HG02840 (cell line): Measurements from ENCODE around the gene FAM114A1.

Experiments used
- ATAC-seq: cut with Tn5 transposase; IDR thresholded peaks from one replicate; pipeline ENCODE4 v1.9.1; 2021; ENCODE audit warnings: mild to moderate bottlenecking, moderate library complexity, moderate number of reproducible peaks; ENCODE audit not compliant: unreplicated experiment, low FRiP score

Gene FAM114A1

DNA sequence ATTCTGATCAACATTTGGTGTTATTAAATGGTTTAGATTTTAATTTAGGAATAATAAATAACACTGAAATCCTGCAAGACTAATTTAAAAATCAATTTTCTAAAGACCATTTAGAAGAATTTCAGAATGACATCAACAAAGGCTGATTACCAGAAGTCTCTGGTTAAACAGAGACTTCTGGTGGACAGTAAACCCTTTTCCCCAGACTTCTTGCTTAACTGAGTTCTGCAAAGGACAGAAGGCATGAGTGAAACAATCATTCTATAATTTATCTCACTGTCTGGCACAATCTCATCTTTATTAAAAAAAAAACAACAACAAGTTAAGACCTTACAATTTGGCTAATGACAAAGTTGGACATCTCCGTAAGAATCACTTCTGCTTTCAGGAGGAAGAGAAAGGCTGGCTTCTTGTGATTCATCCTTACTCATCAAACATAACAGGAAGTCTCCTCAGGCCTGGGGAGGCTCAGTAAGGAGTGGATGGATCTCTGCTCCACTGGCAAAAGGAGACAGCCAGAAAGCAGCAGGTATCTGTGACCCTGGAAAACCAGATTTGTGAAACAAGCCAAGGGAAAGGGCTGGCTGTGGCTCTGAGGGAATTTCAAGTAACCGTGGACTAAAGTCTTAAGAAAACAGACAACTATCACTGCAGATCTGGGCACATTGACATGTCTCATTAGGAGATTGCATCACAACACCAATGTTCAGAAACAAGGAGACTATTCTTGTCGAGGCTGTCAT is 10.1 kb upstream of the FAM114A1 start:
- no peak for ATAC-seq

DNA sequence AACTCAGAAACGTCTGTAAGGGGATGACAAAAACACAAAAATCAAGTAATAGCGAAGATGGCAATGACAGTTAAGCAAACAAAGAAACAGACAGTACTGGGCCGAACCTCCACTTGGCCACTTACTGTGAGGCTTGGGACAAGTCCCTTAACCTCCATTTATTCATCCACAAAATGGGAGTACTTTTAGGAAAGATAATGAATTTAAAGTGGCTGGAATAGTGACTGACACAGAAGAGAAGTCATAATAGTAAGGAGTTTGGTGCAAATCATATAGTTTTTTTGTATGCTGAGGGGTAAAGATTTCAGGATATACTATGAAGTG is 9.5 kb upstream of the FAM114A1 start:
- no peak for ATAC-seq

DNA sequence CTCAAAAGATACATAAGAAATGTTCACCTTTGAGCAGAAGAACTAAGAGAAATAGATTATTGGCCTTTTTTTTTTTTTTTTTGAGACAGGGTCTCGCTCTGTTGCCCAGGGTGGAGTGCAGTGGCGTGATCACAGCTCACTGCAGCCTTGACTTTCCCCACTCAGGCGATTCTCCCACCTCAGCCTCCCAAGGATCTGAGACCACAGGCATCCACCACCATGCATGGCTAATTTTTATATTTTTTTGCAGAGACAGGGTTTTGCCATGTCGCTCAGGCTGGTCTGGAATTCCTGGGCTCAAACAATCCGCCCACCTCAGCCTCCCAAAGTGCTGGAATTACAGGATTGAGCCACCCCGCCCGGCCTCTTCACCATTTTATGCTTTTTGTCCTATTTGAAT is 8.1 kb upstream of the FAM114A1 start:
- no peak for ATAC-seq

DNA sequence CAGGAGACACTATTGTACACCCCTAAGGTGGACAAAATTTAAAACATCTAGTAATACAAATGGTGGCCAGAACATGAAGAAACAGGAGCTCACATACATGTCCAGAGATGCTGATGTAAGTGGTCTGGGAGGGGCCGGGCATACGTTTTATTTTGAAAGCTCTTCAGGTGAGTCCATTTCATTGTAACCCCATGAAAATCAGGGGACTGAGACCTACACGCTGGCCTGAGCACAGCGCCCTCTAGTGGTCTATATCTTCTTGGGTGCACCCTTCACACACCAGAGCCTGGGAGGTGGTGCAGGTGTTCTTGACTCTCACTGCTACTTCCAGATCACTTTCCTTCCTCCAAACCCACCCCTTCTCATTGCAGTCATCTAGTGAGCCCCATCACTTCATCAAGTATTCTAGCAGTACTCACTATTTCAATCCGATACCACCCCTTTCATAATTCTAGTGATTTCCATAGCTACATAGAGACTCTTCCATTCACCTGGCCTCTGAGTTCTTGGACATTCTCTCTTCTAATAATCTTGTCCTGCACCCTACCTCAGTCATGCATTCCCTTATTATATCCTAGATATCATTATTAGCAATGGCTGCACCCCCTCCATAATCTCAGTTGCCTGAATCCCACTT is 6.7 kb upstream of the FAM114A1 start:
- ATAC-seq: no peak

DNA sequence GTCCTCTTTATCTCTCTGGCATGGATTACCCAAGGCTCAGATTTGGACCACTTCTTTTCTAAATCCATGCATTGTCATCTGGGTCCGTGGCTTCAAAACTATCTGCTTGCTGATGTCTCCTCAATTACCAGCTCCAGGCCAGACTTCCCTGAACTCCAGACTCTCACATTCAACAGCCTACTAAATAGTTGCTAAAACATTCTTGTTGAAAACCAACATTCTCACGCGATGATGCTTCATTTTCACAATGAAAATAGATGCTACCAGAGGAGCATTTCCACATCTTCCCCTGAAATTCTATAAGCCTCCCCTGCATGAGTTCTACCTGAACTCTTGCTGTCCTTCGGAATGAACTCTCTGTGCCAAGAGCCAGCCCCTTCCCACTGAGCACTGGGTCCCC is 5.8 kb upstream of the FAM114A1 start:
- no peak for ATAC-seq

DNA sequence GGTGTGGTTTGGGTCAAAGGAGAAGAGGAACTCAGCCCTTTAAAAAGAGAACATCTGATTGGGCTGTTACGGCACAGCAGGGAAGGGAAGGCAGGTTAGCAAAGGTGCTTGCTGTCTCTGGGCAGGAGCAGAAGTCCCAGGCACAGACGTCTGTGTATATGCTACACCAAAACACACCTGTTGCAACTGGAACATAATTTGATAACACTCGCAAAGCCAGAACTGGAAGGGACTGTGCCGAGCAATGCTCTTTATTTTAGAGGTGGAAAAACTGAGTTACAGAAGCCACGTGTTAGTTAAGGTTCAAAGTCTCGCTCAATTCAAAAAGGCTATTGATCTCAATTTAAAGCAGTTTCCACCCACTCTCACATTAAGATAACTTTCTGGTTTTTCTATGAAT is 2.2 kb upstream of the FAM114A1 start:
- ATAC-seq: no peak

DNA sequence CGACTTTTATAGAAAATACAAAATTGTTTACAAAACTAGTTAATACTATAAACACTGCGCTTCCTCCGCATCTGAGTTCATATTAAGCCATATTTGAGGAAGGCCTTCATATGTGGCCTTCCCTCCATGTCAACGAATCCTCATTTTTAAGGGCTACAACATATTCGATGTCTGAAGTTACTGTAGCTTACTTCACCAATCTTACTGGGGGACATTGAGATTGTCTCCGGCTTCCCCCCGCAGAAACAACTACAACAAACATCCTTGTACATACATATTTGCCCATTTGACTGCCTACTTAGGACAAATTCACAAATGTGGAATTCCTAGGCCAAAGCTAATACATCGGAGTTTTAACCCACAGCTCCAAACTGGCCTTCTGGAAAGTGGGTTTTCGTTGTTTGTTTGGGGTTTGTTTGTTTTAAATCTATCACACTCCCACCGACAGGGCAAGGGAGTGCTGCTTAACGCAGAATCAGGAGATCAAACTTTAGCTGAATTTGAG is 581 bp upstream of the FAM114A1 start:
- no peak for ATAC-seq

DNA sequence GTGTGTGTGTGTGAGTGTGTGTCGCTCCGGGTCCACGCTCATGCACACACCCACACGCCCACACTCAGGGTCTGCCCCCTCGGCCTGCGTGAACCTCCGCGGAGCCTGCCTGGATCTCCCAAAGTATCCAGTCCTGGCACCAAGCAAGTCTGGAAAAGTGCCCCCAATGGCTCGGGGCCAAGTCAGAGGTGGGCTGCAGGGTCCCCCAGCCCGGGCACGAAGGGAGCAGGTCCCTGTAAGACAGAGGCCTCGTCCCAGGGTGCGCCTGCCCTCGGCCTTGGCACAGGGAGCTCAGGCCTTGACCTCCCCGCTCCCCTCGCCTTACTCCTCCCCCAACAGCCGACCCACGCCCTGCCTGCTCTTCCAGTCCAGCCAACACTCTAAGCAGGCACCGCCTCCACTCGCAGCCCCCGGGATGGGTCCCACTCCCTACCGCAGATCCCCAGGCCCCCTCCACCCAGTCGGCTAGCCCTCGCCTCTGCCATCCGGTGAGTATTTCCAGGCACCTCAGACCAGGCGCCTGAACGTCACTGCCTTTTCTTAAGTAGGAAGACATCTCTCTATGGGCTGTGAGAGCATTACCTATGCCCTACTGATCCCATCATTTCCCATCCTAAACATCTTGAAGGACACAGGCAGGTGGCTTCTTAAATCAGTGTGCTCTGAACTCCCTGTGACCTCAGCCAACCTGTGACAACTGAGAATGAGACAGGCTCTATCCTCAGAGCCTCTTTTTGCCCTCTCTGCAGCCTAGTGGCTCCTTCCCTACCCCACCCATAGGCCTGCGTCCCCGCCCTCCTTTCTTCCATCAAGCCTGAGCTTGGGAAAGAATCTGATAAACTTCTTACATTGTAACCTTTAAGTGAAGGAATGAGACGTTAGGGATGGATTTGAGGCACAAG is 704 bp downstream of the FAM114A1 start:
- peak; percentile 24 for ATAC-seq

DNA sequence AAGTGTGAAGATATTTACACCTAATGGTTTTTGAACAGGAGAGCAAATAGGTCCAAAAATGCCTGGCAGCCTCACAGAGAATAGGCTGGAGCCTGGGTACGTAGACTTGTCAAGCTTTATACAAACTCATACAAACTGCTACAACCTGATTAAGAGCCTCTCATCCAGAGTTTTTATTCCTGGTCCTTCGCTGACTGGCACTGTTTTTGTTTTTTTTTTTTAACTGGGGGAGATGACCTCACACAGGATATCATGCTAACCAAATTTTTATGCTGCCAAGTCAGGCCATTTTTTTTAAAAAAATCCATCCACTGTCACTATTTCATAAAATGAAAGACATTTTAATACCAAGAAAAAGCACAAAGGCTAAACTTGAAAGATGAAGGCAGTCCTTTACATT is 1.9 kb downstream of the FAM114A1 start:
- no peak for ATAC-seq

DNA sequence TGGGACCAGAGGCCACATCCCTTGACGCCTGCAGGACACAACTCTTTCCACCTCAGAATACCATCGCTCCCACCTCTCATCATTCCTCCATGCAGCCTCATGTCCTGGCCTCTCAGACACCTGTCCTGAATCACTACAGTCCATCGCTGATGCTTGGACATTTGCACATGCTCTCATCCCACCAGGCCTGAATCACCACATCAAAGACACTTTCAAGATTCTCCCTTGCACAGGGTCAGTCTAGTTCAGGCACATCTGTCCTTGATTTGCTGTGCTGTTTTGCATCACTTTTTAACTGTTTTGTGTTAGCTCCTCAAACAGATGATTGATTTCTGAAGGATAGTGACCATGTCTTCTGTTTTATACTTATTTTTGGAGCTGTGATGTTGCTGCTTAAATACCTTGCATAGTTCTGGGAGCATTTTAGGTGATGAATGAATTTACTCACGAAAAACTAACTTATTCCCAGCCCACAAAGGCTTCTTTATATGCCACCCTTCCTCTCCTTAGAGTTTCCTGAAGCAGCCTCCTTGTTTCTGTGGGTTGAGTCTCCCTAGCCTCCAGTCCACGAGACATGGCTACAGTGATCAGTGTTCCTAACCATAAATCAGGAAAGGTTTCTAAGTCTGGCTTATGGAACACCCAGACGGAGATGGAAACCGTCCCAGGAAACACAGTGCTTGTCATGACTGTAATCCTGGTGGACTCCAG is 2.6 kb downstream of the FAM114A1 start:
- no peak for ATAC-seq

DNA sequence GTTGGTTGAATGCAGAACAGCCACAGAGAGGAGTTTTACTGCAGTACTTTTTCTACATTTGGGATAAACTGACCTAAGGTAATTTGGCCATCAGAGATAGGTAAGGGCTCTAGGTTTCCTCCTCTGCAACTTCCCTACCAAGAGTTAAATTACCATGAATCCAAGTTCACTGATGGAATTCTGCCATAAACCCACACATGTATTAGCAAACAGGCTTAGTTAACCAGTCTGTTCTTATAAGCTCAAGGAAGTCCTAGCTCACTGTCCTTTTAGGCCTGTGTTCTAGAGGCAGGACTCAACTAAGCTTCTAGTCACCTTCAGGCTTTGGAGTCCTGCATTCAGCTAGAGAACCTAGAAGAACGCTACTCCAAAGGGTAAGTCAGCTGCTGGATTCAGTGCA is 4.0 kb downstream of the FAM114A1 start:
- no peak for ATAC-seq

DNA sequence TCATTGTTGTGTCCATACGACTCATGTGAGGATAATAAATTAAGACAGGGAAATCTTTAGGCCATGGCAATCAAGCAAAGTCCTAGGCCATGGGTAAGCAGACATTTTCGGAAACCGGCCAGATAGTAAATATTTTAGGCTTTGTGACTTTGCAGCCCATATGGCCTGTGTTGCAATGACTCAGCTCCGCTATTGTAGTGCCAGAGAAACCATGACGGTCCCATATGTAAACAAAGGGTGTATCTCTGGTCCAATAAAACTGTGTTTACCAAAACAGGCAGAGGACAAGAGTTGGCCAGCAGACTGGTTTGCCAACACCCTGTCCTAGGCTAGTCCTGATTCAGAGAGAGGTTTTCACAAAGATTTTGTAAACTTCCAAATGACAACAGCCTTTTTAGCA is 5.0 kb downstream of the FAM114A1 start:
- no peak for ATAC-seq

DNA sequence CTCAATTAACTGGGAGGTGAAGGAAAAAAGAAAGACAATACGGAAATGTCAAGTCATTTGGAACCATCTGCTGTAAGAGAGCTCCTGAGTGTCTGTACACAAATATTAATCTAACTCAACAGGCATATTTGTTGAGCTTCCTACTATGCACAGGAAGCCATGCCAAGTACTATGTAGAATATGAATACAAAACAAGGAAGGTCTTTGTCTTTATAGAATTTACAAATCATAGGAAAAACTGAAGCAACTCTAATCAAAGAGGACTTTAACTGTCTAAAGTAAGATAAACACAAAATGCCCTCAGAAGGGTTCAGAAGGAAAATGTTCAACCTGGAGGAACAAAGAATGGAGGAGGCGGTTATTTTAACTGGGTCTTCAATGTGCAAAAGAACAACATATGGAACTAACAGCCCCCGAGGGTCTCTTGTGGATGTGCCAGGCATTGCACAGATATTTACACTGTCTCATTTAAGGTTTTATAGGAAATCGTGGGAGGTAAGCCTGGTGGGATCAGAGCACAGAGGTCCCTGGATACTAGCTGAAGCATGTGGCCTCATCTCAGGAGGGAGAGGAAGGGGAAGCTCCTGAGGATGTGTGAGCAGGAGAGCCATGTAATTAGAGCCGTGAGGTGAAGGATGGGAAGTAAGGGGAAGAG is 5.8 kb downstream of the FAM114A1 start:
- no peak for ATAC-seq

DNA sequence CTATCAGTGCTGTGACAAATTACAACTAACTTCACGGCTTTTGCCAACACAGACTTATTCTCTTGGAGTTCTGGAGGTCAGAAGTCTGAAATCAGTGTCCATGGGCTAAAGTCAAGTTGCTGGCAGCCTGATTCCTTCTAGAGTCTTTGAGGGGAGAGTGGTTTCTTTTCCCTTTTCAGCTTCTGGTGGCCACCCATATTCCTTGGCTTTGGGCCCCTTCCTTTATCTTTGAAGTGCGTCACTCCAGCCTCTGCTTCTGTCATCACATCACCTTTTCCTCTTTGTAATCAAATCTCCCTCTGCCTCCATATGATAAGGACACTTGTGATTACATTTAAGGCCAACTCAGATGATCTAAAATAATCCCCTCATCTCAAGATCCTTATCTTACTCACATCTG is 9.0 kb downstream of the FAM114A1 start:
- ATAC-seq: no peak

DNA sequence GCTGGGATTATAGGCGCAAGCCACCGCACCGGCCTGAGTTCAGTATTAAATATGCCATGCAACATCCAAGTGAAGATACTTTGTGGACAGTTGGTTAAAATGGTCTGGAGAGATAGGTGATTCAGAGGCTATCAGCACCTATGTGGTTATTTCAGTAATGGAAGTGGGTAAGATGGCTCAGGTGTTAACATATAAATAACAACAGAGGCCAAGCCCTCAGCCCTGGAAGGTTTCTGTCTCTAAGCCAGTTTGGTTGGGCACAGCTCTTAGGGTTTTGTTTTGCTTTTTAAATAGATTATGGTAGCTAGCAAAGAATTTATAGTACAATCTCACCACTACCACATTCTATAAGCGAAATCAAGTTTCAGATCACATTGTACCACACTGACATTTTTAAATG is 16.6 kb downstream of the FAM114A1 start:
- ATAC-seq: no peak

DNA sequence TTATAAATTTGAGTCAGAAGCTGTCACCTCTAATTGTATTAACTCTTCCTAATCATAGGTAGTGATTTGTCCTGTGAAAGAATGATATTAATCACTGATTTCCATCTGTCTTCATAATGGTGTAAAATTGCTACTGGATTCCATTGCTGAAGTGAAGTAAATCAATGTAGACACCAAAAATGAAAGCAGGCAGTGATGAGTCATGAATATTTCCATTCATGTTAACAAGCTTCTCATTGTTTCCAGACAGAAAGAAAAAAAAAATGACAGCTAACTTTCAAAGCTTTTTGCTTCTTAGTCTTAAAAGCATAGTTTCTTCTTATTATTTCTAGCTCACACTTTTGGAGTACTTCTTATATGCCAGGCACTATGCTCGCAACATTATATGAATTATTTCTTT is 21.5 kb downstream of the FAM114A1 start:
- no peak for ATAC-seq

DNA sequence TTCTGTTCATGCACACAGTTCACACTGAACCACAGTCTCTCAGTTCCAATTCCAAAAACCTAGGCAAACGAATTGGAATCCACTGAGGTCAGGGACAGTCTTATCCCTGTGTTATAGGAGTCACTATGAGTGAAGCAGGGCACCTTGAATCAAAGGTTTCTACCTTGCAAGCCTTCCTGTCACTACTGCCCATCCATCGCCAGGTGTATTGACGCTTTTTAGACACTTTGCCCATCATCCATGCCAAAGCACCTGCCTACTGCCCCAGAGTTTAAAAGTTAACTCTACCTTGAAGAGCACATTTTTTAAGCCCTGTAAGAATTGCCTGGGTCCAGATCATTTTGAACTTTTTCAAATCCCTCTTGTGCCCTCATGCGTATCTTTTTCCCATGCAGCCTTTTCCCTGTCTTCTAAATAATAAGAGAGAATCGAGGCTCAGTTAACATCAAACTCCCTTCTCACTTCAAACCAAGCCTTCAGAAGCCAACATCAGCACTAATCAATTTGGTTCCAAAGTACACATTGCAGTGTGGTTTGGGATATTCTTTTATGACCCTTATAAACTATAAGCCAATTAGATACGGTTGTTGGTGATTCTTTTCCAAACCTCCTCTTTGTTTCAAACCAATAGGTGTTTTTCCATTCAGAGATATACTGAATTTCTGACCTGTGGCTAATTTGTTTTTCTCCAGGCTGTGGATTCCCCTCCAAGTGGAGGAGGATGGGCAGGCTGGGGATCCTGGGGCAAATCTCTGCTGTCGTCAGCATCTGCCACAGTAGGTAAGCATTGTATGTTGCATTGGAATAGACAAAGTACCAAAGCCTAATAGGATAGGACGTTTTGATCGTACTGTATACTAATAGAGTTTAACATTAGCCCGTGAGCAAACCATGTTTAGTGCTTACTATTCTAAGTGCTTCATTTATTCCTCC is 23.7 kb downstream of the FAM114A1 start:
- no peak for ATAC-seq

DNA sequence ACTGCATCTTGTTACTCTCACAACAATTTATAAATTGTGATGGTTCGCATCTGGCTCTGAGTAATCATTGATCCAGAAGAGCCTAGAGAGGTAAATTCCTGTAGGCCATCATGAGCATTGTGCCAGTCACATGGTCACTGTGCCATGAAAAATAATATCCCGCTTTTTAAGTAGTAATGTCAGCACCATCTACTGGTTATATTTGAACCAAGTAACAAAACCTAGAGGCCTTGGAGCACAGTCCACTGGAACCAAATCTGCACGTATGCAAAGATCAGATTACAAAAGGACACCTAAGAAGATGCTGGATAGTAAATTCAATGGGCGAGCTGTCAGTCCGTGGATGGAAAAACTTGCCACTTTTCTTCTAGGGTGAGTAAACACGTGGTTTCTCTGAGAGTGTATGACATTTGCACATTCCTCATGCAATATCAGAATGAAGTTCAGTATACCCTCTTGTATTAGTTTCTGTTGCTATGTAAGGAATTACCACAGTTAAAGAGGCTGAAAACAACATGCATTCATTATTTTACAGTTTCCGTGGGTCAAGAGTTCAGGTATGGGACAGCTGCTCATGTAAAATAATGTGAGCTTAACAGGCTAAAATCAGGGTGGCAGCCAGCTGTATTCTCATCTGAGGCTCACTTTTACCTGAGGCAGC is 26.8 kb downstream of the FAM114A1 start:
- ATAC-seq: no peak

DNA sequence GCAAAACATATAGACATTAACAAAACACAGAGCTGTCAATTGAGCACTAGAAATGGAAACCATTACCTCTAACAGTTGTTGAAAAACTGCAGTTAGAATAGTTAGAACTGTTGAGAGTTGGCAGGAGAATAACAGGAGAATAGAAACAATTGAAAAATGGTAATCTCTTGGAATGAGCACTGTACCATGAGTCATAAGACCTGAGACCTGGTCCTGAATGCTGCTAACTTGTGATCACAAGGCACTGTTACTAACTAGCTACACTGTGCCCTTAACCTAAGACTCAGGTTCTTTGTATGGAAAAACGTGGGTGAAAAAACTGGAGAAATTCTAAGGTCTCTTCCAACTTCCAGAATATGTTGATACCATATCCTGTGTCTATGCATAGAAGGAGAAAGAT is 29.3 kb downstream of the FAM114A1 start:
- ATAC-seq: no peak
